BE2C (cell line): ENCODE results near the gene GLT8D2.

Experiments used
- DNase-seq: peaks from one replicate; pipeline ENCODE4 v3.0.0-alpha.2; 2020
- H3K27me3 ChIP-seq: fragments of 250-450 bp; sonication (Bioruptor Pico); 2 replicates; pipeline ENCODE4 v1.5.1; 2020; ENCODE audit warnings: mild to moderate bottlenecking
- H3K36me3 ChIP-seq: fragments of 250-450 bp; sonication (Bioruptor Pico); 2 replicates; pipeline ENCODE4 v1.5.1; 2020; ENCODE audit warnings: mild to moderate bottlenecking
- H3K4me1 ChIP-seq: fragments of 250-450 bp; sonication (Bioruptor Pico); 2 replicates; pipeline ENCODE4 v1.5.1; 2020
- H3K4me3 ChIP-seq: 2 replicates; pipeline ENCODE4 v1.5.1; 2011; ENCODE audit warnings: low read depth, low read length
- H3K9me3 ChIP-seq: fragments of 250-450 bp; sonication (Bioruptor Pico); 2 replicates; pipeline ENCODE4 v1.5.1; 2020
- CTCF ChIP-seq: IDR thresholded peaks from 2 replicates; pipeline ENCODE4 v1.5.1; 2012; ENCODE audit warnings: mild to moderate bottlenecking, low read depth, low read length

The GLT8D2 gene

DNA sequence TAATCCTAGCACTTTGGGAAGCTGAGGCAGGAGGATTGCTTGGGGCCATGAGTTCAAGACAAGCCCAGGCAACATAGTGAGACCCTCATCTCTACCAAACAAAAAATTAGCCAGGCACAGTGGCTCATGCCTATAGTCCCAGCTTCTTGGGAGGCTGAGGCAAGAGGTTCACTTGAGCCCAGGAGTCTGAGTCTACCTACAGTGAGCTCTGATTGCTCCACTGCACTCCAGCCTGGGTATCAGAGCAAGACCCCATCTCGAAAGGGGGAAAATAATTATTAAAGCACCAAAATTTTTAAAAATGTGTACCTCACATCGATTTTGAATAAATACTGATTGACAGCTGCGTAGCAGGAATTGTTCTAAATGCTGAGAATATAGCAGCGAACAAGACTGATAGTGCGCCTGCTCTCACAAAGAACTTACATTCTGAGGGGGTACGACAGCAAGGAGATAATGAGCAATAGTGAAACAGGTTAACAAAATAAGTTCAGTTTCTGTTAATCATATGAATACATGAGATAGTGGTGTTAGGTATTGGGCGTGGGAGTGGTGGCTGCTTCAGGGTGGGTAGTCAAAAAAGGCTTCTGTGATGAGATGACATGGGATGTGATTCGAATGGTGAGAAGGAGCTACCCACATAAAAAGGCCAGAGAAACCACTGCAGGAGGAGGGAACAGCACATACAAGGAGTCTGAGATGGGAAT, 33.9 kb upstream of the GLT8D2 start:
- Histone ChIP-seq H3K4me3 (no peak overlapping the region), H3K36me3 (peaks cover 25% of the 10 kb centered on the region), H3K4me1 (no peaks in the 10 kb centered on the region), H3K27me3 (no peaks in the 10 kb centered on the region), H3K9me3 (no peaks in the 10 kb centered on the region)
- TF ChIP-seq CTCF, result no peak
- DNase-seq, result no peak

DNA sequence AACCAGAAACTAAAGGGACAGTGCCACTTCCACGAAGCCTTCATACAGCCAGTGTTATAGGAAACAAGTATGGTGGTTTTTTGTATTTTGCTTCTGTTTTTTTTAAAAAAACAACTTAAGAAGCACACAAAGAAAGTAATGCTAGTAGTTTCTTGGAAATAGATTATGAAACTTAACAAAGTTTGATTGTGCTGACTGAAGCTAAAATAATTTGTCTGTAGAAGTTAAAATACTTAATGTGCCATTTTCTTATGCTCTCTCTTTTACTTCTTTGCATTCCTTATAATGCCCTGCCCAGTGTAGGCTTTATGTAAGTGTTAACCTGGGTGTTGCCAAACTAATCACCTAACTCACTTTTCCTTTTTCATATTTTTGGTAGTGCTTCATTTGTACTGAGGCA, 30.8 kb upstream of the GLT8D2 start:
- H3K4me3 ChIP-seq, result no peak overlapping the region

GRCh38 chr12:104079024-104079423, 29.0 kb upstream of the GLT8D2 start:
- no peak for TF ChIP-seq CTCF
- Histone ChIP-seq H3K4me3 (no peak overlapping the region), H3K36me3 (peaks cover 6% of the 10 kb centered on the region), H3K4me1 (no peaks in the 10 kb centered on the region), H3K9me3 (no peaks in the 10 kb centered on the region), H3K27me3 (no peaks in the 10 kb centered on the region)
- DNase-seq, result no peak

More for the DNA sequence above, 30.8 kb upstream of the GLT8D2 start:
- H3K4me1 ChIP-seq, result no peaks in the 10 kb centered on the region
- no peak for TF ChIP-seq CTCF
- DNase-seq, result no peak
- peaks cover 13% of the 10 kb centered on the region for H3K36me3 ChIP-seq
- no peaks in the 10 kb centered on the region for H3K9me3 ChIP-seq
- H3K27me3 ChIP-seq, result no peaks in the 10 kb centered on the region

- H3K9me3 ChIP-seq, result no peaks in the 10 kb centered on the region
- no peaks in the 10 kb centered on the region for H3K4me1 ChIP-seq
- H3K36me3 ChIP-seq, result peaks cover 4% of the 10 kb centered on the region; the same call in 1 of the 2 replicates
- TF ChIP-seq CTCF, result no peak
- H3K4me3 ChIP-seq, result no peak overlapping the region
- no peak for DNase-seq
- H3K27me3 ChIP-seq, result no peaks in the 10 kb centered on the region
Observed at GRCh38 chr12:104073699-104074098, 23.7 kb upstream of the GLT8D2 start.

DNA sequence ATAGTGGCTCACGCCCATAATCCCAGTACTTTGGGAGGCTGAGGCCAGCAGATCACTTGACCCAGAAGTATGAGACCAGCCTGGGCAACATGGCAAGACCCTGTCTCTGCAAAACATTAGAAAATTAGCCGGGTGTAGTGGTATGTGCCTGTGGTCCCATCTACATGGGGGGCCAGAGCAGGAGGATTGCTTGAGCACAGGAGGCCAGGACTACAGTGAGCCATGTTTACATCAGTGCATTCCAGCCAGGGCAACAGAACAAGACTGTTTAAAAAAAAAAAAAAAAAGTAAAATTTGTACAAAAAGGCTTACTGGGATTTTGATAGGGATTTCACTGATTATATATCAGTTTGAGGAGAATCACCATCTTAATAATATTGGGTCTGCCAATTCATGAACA, 22.1 kb upstream of the GLT8D2 start:
- Histone ChIP-seq H3K4me3 (no peak overlapping the region), H3K27me3 (no peaks in the 10 kb centered on the region), H3K4me1 (no peaks in the 10 kb centered on the region), H3K9me3 (no peaks in the 10 kb centered on the region), H3K36me3 (peaks cover 6% of the 10 kb centered on the region)
- no peak for DNase-seq
- no peak for TF ChIP-seq CTCF

DNA sequence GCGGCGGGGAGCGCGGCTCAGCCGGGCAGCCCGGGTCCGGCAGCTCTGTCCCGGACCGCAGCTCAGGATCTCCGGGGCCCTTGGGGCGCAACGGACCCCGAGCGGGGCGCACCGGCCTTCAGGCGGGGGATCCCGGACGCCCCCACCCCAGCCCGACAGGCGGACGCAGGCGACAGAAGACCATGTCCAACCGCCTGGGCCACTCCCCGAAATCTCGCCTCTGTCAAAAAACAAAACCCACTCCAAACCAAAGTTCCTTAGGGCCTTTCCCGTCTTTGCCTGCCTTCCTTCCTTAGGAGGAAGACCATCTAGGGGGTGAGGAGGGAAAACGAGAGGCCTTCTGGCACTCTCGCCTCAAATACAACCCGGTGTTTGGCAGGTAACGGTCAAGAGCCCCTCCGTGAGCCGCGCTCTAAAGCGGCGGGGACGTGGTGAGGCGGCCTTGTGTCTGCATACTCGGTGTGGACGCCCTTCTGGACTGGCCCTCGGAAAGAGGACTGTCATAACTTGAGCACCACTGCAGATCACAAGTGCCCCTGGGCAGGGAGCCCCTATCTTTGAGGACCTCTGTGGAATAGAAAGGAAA, 14.9 kb upstream of the GLT8D2 start:
- peak; percentile 21 for DNase-seq
- Histone ChIP-seq H3K4me3 (peak overlapping the region; percentile 95), H3K27me3 (no peaks in the 10 kb centered on the region), H3K4me1 (no peaks in the 10 kb centered on the region), H3K36me3 (peaks cover 9% of the 10 kb centered on the region), H3K9me3 (no peaks in the 10 kb centered on the region)
- no peak for TF ChIP-seq CTCF
